ENCODE data around the gene SFI1. TPM values are rescaled to one million over a fixed set of nuclear protein-coding genes. Genes with fewer than 3 reads are reported as not detected.
A peak's percentile ranks its signal among the peaks of the same experiment; 100 is the strongest.
"Not testable (repeated sequence)": the region's sequence is repeated elsewhere in the genome, so short reads cannot be mapped to it uniquely, and the experiment has no call there.

Gene SFI1
- total and polyA plus RNA-seq, 4 donors = 14.0 to 46.0 (median 32.7) TPM

DNA sequence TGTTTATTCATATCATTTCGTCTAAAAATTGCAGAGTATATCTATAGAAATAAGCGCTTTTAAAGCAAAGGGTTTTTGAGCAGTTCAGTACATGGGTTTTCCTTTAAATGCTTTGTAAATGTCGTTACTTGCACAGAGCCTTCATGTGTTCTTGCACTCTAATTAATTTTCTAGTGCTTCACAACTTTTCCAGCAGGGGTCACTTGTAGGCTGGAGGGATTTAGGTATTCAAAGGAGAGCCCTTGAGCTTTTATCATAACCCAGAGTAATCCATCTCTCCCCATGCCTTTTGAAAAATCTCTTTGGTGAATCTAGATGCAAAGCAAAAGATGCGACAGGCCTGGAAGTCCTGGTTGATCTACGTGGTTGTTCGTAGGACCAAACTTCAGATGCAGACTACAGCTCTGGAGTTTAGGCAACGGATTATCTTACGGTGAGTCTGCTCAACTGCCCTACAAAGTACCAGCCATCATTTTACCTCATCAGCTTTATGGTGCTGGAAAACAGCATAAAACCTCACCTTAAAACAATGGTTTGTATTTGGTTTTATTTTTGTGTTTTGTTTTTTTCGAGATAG lies 60.4 kb downstream of the SFI1 start:
- no peak overlapping the region for H3K9ac ChIP-seq (ENCODE audit: insufficient read depth in 1 of 2, low read length in 2 of 2)
- H3K36me3 ChIP-seq (ENCODE audit: control insufficient read depth in 4 of 4, insufficient read depth in 4 of 4, low read length in 4 of 4) = peaks cover 0 to 2% (median 0%) of the 10 kb centered on the region in 4 donors
- no peaks in the 10 kb centered on the region for H3K4me1 ChIP-seq (ENCODE audit: control insufficient read depth in 5 of 5, insufficient read depth in 5 of 5, low read length in 5 of 5)
- no peak overlapping the region for H3K27ac ChIP-seq (ENCODE audit: low read depth in 1 of 2, low read length in 1 of 2)
- no peaks in the 10 kb centered on the region for H3K9me3 ChIP-seq (ENCODE audit: control insufficient read depth in 4 of 4, insufficient read depth in 3 of 4, low read length in 3 of 4)
- H3K4me3 ChIP-seq = no peak overlapping the region
- DNase-seq = peak in 2 of 3 donors; percentile 37 to 43
- ATAC-seq (ENCODE audit: insufficient read depth, low FRiP score) = no peak
- H3K27me3 ChIP-seq (ENCODE audit: control insufficient read depth in 3 of 3, insufficient read depth in 3 of 3, low read length in 2 of 3) = no peaks in the 10 kb centered on the region
- WGBS, 2 donors = 79 to 84% methylated on average over 9 of the region's 9 CpGs
- TF ChIP-seq, protein P1, sequence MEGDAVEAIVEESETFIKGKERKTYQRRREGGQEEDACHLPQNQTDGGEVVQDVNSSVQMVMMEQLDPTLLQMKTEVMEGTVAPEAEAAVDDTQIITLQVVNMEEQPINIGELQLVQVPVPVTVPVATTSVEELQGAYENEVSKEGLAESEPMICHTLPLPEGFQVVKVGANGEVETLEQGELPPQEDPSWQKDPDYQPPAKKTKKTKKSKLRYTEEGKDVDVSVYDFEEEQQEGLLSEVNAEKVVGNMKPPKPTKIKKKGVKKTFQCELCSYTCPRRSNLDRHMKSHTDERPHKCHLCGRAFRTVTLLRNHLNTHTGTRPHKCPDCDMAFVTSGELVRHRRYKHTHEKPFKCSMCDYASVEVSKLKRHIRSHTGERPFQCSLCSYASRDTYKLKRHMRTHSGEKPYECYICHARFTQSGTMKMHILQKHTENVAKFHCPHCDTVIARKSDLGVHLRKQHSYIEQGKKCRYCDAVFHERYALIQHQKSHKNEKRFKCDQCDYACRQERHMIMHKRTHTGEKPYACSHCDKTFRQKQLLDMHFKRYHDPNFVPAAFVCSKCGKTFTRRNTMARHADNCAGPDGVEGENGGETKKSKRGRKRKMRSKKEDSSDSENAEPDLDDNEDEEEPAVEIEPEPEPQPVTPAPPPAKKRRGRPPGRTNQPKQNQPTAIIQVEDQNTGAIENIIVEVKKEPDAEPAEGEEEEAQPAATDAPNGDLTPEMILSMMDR (IDR thresholded peaks at IDR 0.05; ENCODE audit: control extremely low read depth, extremely low read depth) = peak; percentile 18

DNA sequence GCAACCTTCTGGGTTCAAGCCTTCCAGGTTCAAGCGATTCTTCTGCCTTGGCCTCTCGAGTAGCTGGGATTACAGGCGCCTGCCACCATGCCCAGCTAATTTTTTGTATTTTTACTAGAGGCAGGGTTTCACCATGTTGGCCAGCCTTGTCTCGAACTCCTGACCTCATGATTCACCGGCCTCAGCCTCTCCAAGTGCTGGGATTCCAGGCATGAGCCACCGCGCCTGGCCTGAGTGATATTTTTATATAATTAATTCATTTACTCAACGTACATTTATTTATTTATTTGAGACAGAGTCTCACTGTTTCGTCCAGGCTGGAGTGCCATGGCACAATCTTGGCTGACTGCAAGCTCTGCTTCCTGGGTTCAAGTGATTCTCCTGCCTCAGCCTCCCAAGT lies 62.2 kb downstream of the SFI1 start:
- H3K27me3 ChIP-seq (ENCODE audit: control insufficient read depth in 3 of 3, insufficient read depth in 3 of 3, low read length in 2 of 3); H3K27ac ChIP-seq (ENCODE audit: low read depth in 1 of 2, low read length in 1 of 2); H3K9me3 ChIP-seq (ENCODE audit: control insufficient read depth in 4 of 4, insufficient read depth in 3 of 4, low read length in 3 of 4); H3K4me3 ChIP-seq; H3K4me1 ChIP-seq (ENCODE audit: control insufficient read depth in 5 of 5, insufficient read depth in 5 of 5, low read length in 5 of 5); ATAC-seq (ENCODE audit: insufficient read depth, low FRiP score); H3K36me3 ChIP-seq (ENCODE audit: control insufficient read depth in 4 of 4, insufficient read depth in 4 of 4, low read length in 4 of 4); DNase-seq; H3K9ac ChIP-seq (ENCODE audit: insufficient read depth in 1 of 2, low read length in 2 of 2): not testable (repeated sequence)
- 94 to 96% methylated on average over 9 of the region's 9 CpGs for WGBS, 2 donors

DNA sequence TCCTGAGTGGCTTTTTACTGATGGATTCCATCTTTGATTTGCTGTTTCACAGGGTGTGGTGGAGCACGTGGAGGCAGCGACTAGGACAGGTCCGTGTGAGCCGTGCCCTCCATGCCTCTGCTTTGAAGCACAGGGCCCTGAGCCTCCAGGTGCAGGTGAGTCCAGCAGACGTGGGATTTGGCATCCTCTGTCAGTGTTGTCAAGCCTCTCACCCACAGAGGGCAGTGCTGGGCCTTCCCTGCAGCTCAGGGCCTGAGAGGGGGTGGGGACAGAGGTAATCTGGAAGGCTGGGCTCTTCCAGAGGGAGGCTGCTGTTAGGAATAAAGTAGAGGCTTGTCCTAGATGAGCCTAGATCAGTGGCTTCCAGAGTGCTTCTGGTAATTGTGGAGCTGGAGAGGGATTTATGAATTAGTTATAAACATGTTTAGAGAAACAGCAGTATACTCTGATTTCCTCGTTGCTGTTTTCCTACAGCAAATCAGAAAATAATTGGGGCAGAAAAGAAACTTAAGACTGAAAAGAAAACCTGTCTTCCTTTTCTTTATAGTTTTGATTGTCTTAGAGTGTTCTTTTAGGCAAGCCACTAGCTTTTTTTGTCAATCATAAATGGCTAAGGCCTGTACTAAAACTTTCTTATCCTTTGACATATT lies 65.0 kb downstream of the SFI1 start:
- Histone ChIP-seq H3K4me3 (no peak overlapping the region), H3K9me3 (ENCODE audit: control insufficient read depth in 4 of 4, insufficient read depth in 3 of 4, low read length in 3 of 4) (no peaks in the 10 kb centered on the region), H3K27ac (ENCODE audit: low read depth in 1 of 2, low read length in 1 of 2) (no peak overlapping the region), H3K4me1 (ENCODE audit: control insufficient read depth in 5 of 5, insufficient read depth in 5 of 5, low read length in 5 of 5) (no peaks in the 10 kb centered on the region), H3K36me3 (ENCODE audit: control insufficient read depth in 4 of 4, insufficient read depth in 4 of 4, low read length in 4 of 4) (no peaks in the 10 kb centered on the region), H3K27me3 (ENCODE audit: control insufficient read depth in 3 of 3, insufficient read depth in 3 of 3, low read length in 2 of 3) (no peaks in the 10 kb centered on the region), H3K9ac (ENCODE audit: insufficient read depth in 1 of 2, low read length in 2 of 2) (no peak overlapping the region)
- peak; percentile 72 for ATAC-seq (ENCODE audit: insufficient read depth, low FRiP score)
- TF ChIP-seq, protein P1 (IDR thresholded peaks at IDR 0.05; ENCODE audit: control extremely low read depth, extremely low read depth) = peak; percentile 47
- peak; percentile 41 to 65 (median 44) for DNase-seq
- WGBS, 2 donors = 46 to 64% methylated on average over 6 of the region's 6 CpGs

DNA sequence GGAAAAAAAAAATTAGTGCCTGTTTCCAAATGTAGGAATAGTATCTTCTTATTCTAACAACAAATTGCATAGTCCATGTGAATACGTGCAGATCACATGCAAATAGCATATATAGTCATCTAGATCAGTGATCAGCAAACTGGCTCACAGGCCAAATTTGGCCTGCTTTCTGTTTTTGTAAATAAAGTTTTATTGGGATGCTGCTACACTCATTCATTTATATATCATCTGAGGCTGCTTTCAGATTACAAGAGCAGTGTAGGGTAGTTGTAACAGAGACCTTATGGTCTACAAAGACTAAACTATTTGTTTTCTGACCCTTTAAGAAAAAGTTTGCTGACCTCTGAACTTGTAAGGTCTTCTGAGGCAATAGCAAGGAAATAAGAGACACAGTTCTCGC lies 65.6 kb downstream of the SFI1 start:
- DNase-seq (no peak), ATAC-seq (ENCODE audit: insufficient read depth, low FRiP score) (no peak)
- Histone ChIP-seq H3K27ac (ENCODE audit: low read depth in 1 of 2, low read length in 1 of 2) (no peak overlapping the region), H3K9me3 (ENCODE audit: control insufficient read depth in 4 of 4, insufficient read depth in 3 of 4, low read length in 3 of 4) (no peaks in the 10 kb centered on the region), H3K4me1 (ENCODE audit: control insufficient read depth in 5 of 5, insufficient read depth in 5 of 5, low read length in 5 of 5) (no peaks in the 10 kb centered on the region), H3K36me3 (ENCODE audit: control insufficient read depth in 4 of 4, insufficient read depth in 4 of 4, low read length in 4 of 4) (no peaks in the 10 kb centered on the region), H3K27me3 (ENCODE audit: control insufficient read depth in 3 of 3, insufficient read depth in 3 of 3, low read length in 2 of 3) (no peaks in the 10 kb centered on the region), H3K9ac (ENCODE audit: insufficient read depth in 1 of 2, low read length in 2 of 2) (no peak overlapping the region), H3K4me3 (no peak overlapping the region)
- TF ChIP-seq, protein P1 (IDR thresholded peaks at IDR 0.05; ENCODE audit: control extremely low read depth, extremely low read depth) = no peak
- 94 to 100% methylated on average over 2 of the region's 2 CpGs for whole genome bisulfite sequencing, 2 donors
